ENCODE measurements around the gene VIPR2.

Gene VIPR2

GRCh38 chr7:159099711-159100231 is 44.9 kb downstream of the VIPR2 start:
- H3K27ac ChIP-seq (ENCODE audit: insufficient read depth in 1 of 2, low read depth in 1 of 2, low read length in 2 of 2, poor library complexity in 1 of 2, severe bottlenecking in 2 of 2): no peak overlapping the region
- WGBS (ENCODE audit: insufficient coverage): 98% methylated on average over 9 of the region's 10 CpGs
- POLR2A ChIA-PET: no interaction called here

GRCh38 chr7:159098811-159099655 is 45.6 kb downstream of the VIPR2 start:
- Histone ChIP-seq H3K4me1 (ENCODE audit: control extremely low read depth in 1 of 4, control insufficient read depth in 4 of 4, insufficient read depth in 4 of 4, low read length in 3 of 4) (no peaks in the 10 kb centered on the region), H3K4me3 (ENCODE audit: control insufficient read depth in 1 of 7, extremely low read depth in 1 of 7, insufficient read depth in 4 of 7, low read depth in 2 of 7, low read length in 6 of 7) (no peak overlapping the region), H3K36me3 (ENCODE audit: control insufficient read depth in 4 of 4, insufficient read depth in 4 of 4, low read length in 3 of 4) (no peaks in the 10 kb centered on the region), H3K9me3 (ENCODE audit: control extremely low read depth in 1 of 5, control insufficient read depth in 4 of 5, insufficient read depth in 2 of 5, low read depth in 1 of 5, low read length in 4 of 5) (peaks cover 0 to 11% (median 0%) of the 10 kb centered on the region in 5 experiments), H3K27me3 (replicated peaks in 2 of 5; ENCODE audit: control insufficient read depth in 4 of 5, insufficient read depth in 5 of 5, low read length in 4 of 5) (peaks cover 0 to 2% (median 0%) of the 10 kb centered on the region in 5 experiments), H3K27ac (ENCODE audit: insufficient read depth in 1 of 2, low read depth in 1 of 2, low read length in 2 of 2, poor library complexity in 1 of 2, severe bottlenecking in 2 of 2) (no peak overlapping the region)
- CTCF ChIA-PET: no interaction called here
- POLR2A ChIA-PET: no interaction called here
- DNase-seq: no peak
- 92% methylated on average over 19 of the region's 22 CpGs for WGBS (ENCODE audit: insufficient coverage)

More at GRCh38 chr7:159099711-159100231, 44.9 kb downstream of the VIPR2 start:
- no peak for DNase-seq
- H3K4me3 ChIP-seq (ENCODE audit: control insufficient read depth in 1 of 7, extremely low read depth in 1 of 7, insufficient read depth in 4 of 7, low read depth in 2 of 7, low read length in 6 of 7): no peak overlapping the region
- peaks cover 0 to 2% (median 0%) of the 10 kb centered on the region in 5 experiments for H3K27me3 ChIP-seq (replicated peaks in 2 of 5; ENCODE audit: control insufficient read depth in 4 of 5, insufficient read depth in 5 of 5, low read length in 4 of 5)
- CTCF ChIA-PET: no interaction called here
- H3K9me3 ChIP-seq (ENCODE audit: control extremely low read depth in 1 of 5, control insufficient read depth in 4 of 5, insufficient read depth in 2 of 5, low read depth in 1 of 5, low read length in 4 of 5): peaks cover 0 to 11% (median 0%) of the 10 kb centered on the region in 5 experiments
- H3K4me1 ChIP-seq (ENCODE audit: control extremely low read depth in 1 of 4, control insufficient read depth in 4 of 4, insufficient read depth in 4 of 4, low read length in 3 of 4): no peaks in the 10 kb centered on the region
- H3K36me3 ChIP-seq (ENCODE audit: control insufficient read depth in 4 of 4, insufficient read depth in 4 of 4, low read length in 3 of 4): no peaks in the 10 kb centered on the region

GRCh38 chr7:159098424-159098786 is 46.3 kb downstream of the VIPR2 start:
- POLR2A ChIA-PET: no interaction called here
- CTCF ChIA-PET: no interaction called here
- H3K4me3 ChIP-seq (ENCODE audit: control insufficient read depth in 1 of 7, extremely low read depth in 1 of 7, insufficient read depth in 4 of 7, low read depth in 2 of 7, low read length in 6 of 7): no peak overlapping the region
- no peak overlapping the region for H3K27ac ChIP-seq (ENCODE audit: insufficient read depth in 1 of 2, low read depth in 1 of 2, low read length in 2 of 2, poor library complexity in 1 of 2, severe bottlenecking in 2 of 2)
- peaks cover 0 to 11% (median 0%) of the 10 kb centered on the region in 5 experiments for H3K9me3 ChIP-seq (ENCODE audit: control extremely low read depth in 1 of 5, control insufficient read depth in 4 of 5, insufficient read depth in 2 of 5, low read depth in 1 of 5, low read length in 4 of 5)
- WGBS (ENCODE audit: insufficient coverage): 92% methylated on average over 4 of the region's 6 CpGs
- peaks cover 0 to 2% (median 0%) of the 10 kb centered on the region in 5 experiments for H3K27me3 ChIP-seq (replicated peaks in 2 of 5; ENCODE audit: control insufficient read depth in 4 of 5, insufficient read depth in 5 of 5, low read length in 4 of 5)
- no peak for DNase-seq
- H3K4me1 ChIP-seq (ENCODE audit: control extremely low read depth in 1 of 4, control insufficient read depth in 4 of 4, insufficient read depth in 4 of 4, low read length in 3 of 4): no peaks in the 10 kb centered on the region
- no peaks in the 10 kb centered on the region for H3K36me3 ChIP-seq (ENCODE audit: control insufficient read depth in 4 of 4, insufficient read depth in 4 of 4, low read length in 3 of 4)

- Histone ChIP-seq H3K27me3 (replicated peaks in 2 of 5; ENCODE audit: control insufficient read depth in 4 of 5, insufficient read depth in 5 of 5, low read length in 4 of 5) (peaks cover 0 to 2% (median 0%) of the 10 kb centered on the region in 5 experiments), H3K4me3 (ENCODE audit: control insufficient read depth in 1 of 7, extremely low read depth in 1 of 7, insufficient read depth in 4 of 7, low read depth in 2 of 7, low read length in 6 of 7) (no peak overlapping the region), H3K27ac (ENCODE audit: insufficient read depth in 1 of 2, low read depth in 1 of 2, low read length in 2 of 2, poor library complexity in 1 of 2, severe bottlenecking in 2 of 2) (no peak overlapping the region), H3K9me3 (ENCODE audit: control extremely low read depth in 1 of 5, control insufficient read depth in 4 of 5, insufficient read depth in 2 of 5, low read depth in 1 of 5, low read length in 4 of 5) (peaks cover 0 to 11% (median 0%) of the 10 kb centered on the region in 5 experiments), H3K36me3 (ENCODE audit: control insufficient read depth in 4 of 4, insufficient read depth in 4 of 4, low read length in 3 of 4) (no peaks in the 10 kb centered on the region), H3K4me1 (ENCODE audit: control extremely low read depth in 1 of 4, control insufficient read depth in 4 of 4, insufficient read depth in 4 of 4, low read length in 3 of 4) (no peaks in the 10 kb centered on the region)
- ChIA-PET POLR2A (no interaction called here), CTCF (no interaction called here)
- 94% methylated on average over 17 of the region's 23 CpGs for WGBS (ENCODE audit: insufficient coverage)
- DNase-seq: no peak
Observed at GRCh38 chr7:159097661-159098423, 46.8 kb downstream of the VIPR2 start.

DNA sequence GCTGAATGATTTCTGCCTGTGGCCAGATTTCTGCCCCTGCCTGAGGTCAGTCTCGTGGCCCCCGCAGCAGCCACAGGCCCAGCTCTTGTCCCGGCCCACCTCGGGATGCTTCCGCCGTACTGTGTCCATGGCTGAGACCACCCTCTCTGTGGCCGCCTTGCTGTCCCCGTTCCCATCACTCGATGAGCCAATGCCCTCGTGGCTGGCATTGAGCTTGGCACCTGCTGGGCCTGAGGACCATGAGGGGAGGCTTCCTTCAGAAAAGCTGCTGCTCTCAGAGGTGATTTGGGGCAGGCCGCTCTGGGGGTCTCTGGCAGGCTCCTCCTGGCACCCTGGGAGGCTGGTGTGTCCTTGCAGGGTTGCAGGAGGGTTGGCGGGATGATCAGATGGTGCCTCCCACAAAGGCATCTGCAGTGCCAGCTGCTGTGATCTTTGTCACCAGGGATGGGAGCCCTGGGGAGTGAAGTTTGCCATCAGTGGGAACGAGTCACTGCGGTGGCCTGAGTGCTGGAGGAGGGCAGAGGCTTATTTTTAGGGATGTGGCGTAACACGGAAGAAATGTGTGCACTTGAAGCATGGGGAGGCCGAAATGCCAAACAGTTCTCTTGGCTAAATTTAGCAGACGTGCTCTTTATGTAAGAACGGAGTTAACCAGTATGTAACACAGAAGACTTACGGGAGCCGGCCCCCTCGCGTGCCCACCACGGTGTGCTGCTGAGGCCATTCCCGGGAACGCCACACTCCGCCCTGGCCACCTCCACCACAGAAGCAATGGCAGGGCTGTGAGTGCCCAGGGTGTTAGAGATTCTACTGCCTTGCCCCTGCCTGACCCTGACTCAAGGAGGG is 47.7 kb downstream of the VIPR2 start:
- ChIA-PET POLR2A (no interaction called here), CTCF (no interaction called here)
- no peak for DNase-seq
- no peaks in the 10 kb centered on the region for H3K4me1 ChIP-seq (ENCODE audit: control extremely low read depth in 1 of 4, control insufficient read depth in 4 of 4, insufficient read depth in 4 of 4, low read length in 3 of 4)
- H3K36me3 ChIP-seq (ENCODE audit: control insufficient read depth in 4 of 4, insufficient read depth in 4 of 4, low read length in 3 of 4): no peaks in the 10 kb centered on the region
- H3K27ac ChIP-seq (ENCODE audit: insufficient read depth in 1 of 2, low read depth in 1 of 2, low read length in 2 of 2, poor library complexity in 1 of 2, severe bottlenecking in 2 of 2): no peak overlapping the region
- peaks cover 0 to 7% (median 0%) of the 10 kb centered on the region in 5 experiments for H3K9me3 ChIP-seq (ENCODE audit: control extremely low read depth in 1 of 5, control insufficient read depth in 4 of 5, insufficient read depth in 2 of 5, low read depth in 1 of 5, low read length in 4 of 5)
- 96% methylated on average over 26 of the region's 27 CpGs for WGBS (ENCODE audit: insufficient coverage)
- no peak overlapping the region for H3K4me3 ChIP-seq (ENCODE audit: control insufficient read depth in 1 of 7, extremely low read depth in 1 of 7, insufficient read depth in 4 of 7, low read depth in 2 of 7, low read length in 6 of 7)
- peaks cover 0 to 2% (median 0%) of the 10 kb centered on the region in 5 experiments for H3K27me3 ChIP-seq (replicated peaks in 2 of 5; ENCODE audit: control insufficient read depth in 4 of 5, insufficient read depth in 5 of 5, low read length in 4 of 5)

- Histone ChIP-seq H3K9me3 (ENCODE audit: control extremely low read depth in 1 of 5, control insufficient read depth in 4 of 5, insufficient read depth in 2 of 5, low read depth in 1 of 5, low read length in 4 of 5) (peaks cover 0 to 6% (median 0%) of the 10 kb centered on the region in 5 experiments), H3K27me3 (replicated peaks in 2 of 5; ENCODE audit: control insufficient read depth in 4 of 5, insufficient read depth in 5 of 5, low read length in 4 of 5) (peaks cover 0 to 2% (median 0%) of the 10 kb centered on the region in 5 experiments), H3K4me3 (ENCODE audit: control insufficient read depth in 1 of 7, extremely low read depth in 1 of 7, insufficient read depth in 4 of 7, low read depth in 2 of 7, low read length in 6 of 7) (no peak overlapping the region), H3K27ac (ENCODE audit: insufficient read depth in 1 of 2, low read depth in 1 of 2, low read length in 2 of 2, poor library complexity in 1 of 2, severe bottlenecking in 2 of 2) (no peak overlapping the region), H3K36me3 (ENCODE audit: control insufficient read depth in 4 of 4, insufficient read depth in 4 of 4, low read length in 3 of 4) (no peaks in the 10 kb centered on the region), H3K4me1 (ENCODE audit: control extremely low read depth in 1 of 4, control insufficient read depth in 4 of 4, insufficient read depth in 4 of 4, low read length in 3 of 4) (no peaks in the 10 kb centered on the region)
- DNase-seq: no peak
- ChIA-PET CTCF (no interaction called here), POLR2A (no interaction called here)
- WGBS (ENCODE audit: insufficient coverage): 97% methylated on average over 14 of the region's 14 CpGs
Observed at GRCh38 chr7:159095979-159096411, 48.7 kb downstream of the VIPR2 start.
